ENCODE results near the gene TMPO. TPM values are rescaled to one million over a fixed set of nuclear protein-coding genes. Genes with fewer than 3 reads are reported as not detected.

TMPO gene
- total RNA-seq, 3 donors from 2014 or later (not counting 1 experiment from before 2014, with no cell fraction given), result 72.8 to 89.4 (median 85.5) TPM

DNA sequence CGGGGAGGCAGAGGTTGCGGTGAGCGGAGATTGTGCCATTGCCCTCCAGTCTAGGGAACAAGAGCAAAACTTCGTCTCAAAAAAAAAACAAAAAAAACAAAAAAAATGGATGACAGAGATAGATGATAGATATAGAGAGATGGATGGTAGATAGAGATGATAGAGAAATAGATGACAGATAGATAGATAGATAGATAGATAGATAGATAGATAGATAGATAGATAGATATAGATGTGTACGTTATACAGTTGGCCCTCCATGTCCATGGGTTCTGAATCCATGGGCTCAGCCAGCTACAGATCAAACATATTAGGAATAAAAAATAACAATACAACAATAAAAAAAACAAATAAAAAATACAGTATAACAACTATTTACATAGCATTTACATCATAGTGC lies 65.3 kb downstream of the TMPO start:
- Mint-ChIP-seq H3K27me3 (ENCODE audit: low read depth in 2 of 2) (peaks cover 0 to 2% of the 10 kb centered on the region in 2 donors), H3K4me3 (no peak overlapping the region), H3K9me3 (no peaks in the 10 kb centered on the region), H3K4me1 (no peaks in the 10 kb centered on the region), H3K27ac (no peak overlapping the region), H3K36me3 (no peaks in the 10 kb centered on the region)
- intact Hi-C loops (cut with micrococcal nuclease), result no loop called here
- TF ChIP-seq, protein P1, sequence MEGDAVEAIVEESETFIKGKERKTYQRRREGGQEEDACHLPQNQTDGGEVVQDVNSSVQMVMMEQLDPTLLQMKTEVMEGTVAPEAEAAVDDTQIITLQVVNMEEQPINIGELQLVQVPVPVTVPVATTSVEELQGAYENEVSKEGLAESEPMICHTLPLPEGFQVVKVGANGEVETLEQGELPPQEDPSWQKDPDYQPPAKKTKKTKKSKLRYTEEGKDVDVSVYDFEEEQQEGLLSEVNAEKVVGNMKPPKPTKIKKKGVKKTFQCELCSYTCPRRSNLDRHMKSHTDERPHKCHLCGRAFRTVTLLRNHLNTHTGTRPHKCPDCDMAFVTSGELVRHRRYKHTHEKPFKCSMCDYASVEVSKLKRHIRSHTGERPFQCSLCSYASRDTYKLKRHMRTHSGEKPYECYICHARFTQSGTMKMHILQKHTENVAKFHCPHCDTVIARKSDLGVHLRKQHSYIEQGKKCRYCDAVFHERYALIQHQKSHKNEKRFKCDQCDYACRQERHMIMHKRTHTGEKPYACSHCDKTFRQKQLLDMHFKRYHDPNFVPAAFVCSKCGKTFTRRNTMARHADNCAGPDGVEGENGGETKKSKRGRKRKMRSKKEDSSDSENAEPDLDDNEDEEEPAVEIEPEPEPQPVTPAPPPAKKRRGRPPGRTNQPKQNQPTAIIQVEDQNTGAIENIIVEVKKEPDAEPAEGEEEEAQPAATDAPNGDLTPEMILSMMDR (IDR thresholded peaks at IDR 0.05), result no peak
- Histone ChIP-seq H3K9me3 (ENCODE audit: control insufficient read depth, insufficient read depth, low read length) (no peaks in the 10 kb centered on the region), H3K4me1 (ENCODE audit: control insufficient read depth, insufficient read depth, low read length) (no peaks in the 10 kb centered on the region), H3K27ac (ENCODE audit: low read length) (no peak overlapping the region), H3K4me3 (ENCODE audit: low read length) (no peak overlapping the region), H3K36me3 (ENCODE audit: control insufficient read depth, insufficient read depth, low read length) (no peaks in the 10 kb centered on the region), H3K27me3 (ENCODE audit: control insufficient read depth, insufficient read depth, low read length) (no peaks in the 10 kb centered on the region)
- DNase-seq (no peak), ATAC-seq (no peak)
- WGBS (ENCODE audit: insufficient coverage), result 97% methylated on average over 4 of the region's 5 CpGs

DNA sequence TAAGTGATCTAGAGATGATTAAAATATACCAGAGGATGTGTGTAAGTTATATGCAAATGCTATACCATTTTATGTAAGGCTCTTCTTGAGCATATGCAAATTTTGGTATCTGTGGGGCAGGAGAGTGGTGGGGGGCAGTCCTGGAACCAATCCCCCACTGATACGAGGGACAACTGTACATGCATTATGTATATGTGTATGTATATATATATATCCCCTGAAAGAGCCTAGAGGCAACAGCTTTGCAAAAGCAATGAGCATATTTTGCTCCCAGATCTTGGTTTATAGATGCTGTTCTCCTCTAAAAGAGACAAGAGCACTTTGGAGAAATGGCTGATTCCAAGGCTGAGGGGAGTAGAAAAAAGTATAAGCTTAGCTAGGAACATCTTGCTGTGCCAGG lies 65.7 kb downstream of the TMPO start:
- TF ChIP-seq, protein P1 (IDR thresholded peaks at IDR 0.05), result no peak
- WGBS (ENCODE audit: insufficient coverage), result no CpG with 5 or more reads among the region's 1 CpG
- Histone ChIP-seq H3K9me3 (ENCODE audit: control insufficient read depth, insufficient read depth, low read length) (no peaks in the 10 kb centered on the region), H3K4me1 (ENCODE audit: control insufficient read depth, insufficient read depth, low read length) (no peaks in the 10 kb centered on the region), H3K27me3 (ENCODE audit: control insufficient read depth, insufficient read depth, low read length) (no peaks in the 10 kb centered on the region), H3K27ac (ENCODE audit: low read length) (no peak overlapping the region), H3K36me3 (ENCODE audit: control insufficient read depth, insufficient read depth, low read length) (no peaks in the 10 kb centered on the region), H3K4me3 (ENCODE audit: low read length) (no peak overlapping the region)
- Mint-ChIP-seq H3K9me3 (no peaks in the 10 kb centered on the region), H3K27ac (no peak overlapping the region), H3K4me1 (no peaks in the 10 kb centered on the region), H3K36me3 (no peaks in the 10 kb centered on the region), H3K27me3 (ENCODE audit: low read depth in 2 of 2) (peaks cover 0 to 2% of the 10 kb centered on the region in 2 donors), H3K4me3 (no peak overlapping the region)
- no peak for ATAC-seq
- no peak for DNase-seq
- intact Hi-C loops (cut with micrococcal nuclease), result no loop called here

DNA sequence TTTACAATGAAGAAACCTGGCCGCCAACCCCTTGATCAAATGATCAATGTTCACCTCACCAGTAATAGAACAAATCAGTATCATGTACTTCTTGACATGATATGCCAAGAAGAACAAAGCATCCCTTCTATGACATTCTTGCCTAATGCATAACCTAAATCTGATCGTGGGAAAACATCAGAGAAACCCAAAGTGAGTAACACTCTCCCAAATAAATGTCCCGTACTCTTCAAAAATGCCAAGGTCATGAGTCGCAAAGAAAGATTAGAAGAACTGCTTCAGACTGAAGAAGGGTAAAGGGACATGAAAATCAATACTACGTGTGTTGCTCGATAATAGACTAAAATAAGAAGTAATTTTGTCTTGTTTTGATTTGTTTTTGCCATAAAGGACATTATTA lies 66.7 kb downstream of the TMPO start:
- no peak for ATAC-seq
- 94% methylated on average over 6 of the region's 6 CpGs for WGBS (ENCODE audit: insufficient coverage)
- Mint-ChIP-seq H3K9me3 (no peaks in the 10 kb centered on the region), H3K36me3 (no peaks in the 10 kb centered on the region), H3K4me1 (no peaks in the 10 kb centered on the region), H3K4me3 (no peak overlapping the region), H3K27me3 (ENCODE audit: low read depth in 2 of 2) (peaks cover 0 to 2% of the 10 kb centered on the region in 2 donors), H3K27ac (no peak overlapping the region)
- DNase-seq, result no peak
- H3K27ac ChIP-seq (ENCODE audit: low read length), result no peak overlapping the region
- intact Hi-C loops (cut with micrococcal nuclease), result no loop called here
- H3K4me3 ChIP-seq (ENCODE audit: low read length), result no peak overlapping the region
- H3K27me3 ChIP-seq (ENCODE audit: control insufficient read depth, insufficient read depth, low read length), result no peaks in the 10 kb centered on the region
- H3K4me1 ChIP-seq (ENCODE audit: control insufficient read depth, insufficient read depth, low read length), result no peaks in the 10 kb centered on the region
- no peaks in the 10 kb centered on the region for H3K9me3 ChIP-seq (ENCODE audit: control insufficient read depth, insufficient read depth, low read length)
- no peaks in the 10 kb centered on the region for H3K36me3 ChIP-seq (ENCODE audit: control insufficient read depth, insufficient read depth, low read length)
- TF ChIP-seq, protein P1 (IDR thresholded peaks at IDR 0.05), result no peak

DNA sequence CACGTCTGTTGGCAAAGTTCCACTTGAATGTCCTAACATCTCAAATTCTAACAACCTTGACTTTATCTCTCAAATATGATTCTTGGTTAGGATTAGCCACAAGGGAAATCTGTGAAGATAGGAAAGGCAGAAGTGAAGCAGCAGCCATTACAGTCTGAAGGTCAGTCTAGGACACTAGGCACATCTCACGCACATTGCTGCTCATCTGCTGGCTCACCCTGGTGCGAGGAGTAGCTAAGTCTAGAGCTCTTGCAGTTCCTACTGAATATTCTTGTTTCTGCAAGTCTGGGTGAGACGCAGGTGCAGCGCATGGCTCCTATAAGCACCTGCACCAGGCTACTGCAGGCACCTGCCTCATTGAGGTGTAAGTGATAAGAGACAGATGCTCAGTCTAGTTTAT lies 71.7 kb downstream of the TMPO start:
- TF ChIP-seq, protein P1 (IDR thresholded peaks at IDR 0.05), result no peak
- H3K36me3 Mint-ChIP-seq, result no peaks in the 10 kb centered on the region
- no peak overlapping the region for H3K4me3 Mint-ChIP-seq
- H3K27me3 Mint-ChIP-seq (ENCODE audit: low read depth in 2 of 2), result no peaks in the 10 kb centered on the region
- Histone ChIP-seq H3K4me1 (ENCODE audit: control insufficient read depth, insufficient read depth, low read length) (no peaks in the 10 kb centered on the region), H3K4me3 (ENCODE audit: low read length) (no peak overlapping the region), H3K27me3 (ENCODE audit: control insufficient read depth, insufficient read depth, low read length) (no peaks in the 10 kb centered on the region), H3K9me3 (ENCODE audit: control insufficient read depth, insufficient read depth, low read length) (no peaks in the 10 kb centered on the region), H3K27ac (ENCODE audit: low read length) (no peak overlapping the region), H3K36me3 (ENCODE audit: control insufficient read depth, insufficient read depth, low read length) (no peaks in the 10 kb centered on the region)
- H3K4me1 Mint-ChIP-seq, result no peaks in the 10 kb centered on the region
- DNase-seq (no peak), ATAC-seq (no peak)
- intact Hi-C loops (cut with micrococcal nuclease), result no loop called here
- 94% methylated on average over 5 of the region's 5 CpGs for WGBS (ENCODE audit: insufficient coverage)
- no peak overlapping the region for H3K27ac Mint-ChIP-seq
- H3K9me3 Mint-ChIP-seq, result no peaks in the 10 kb centered on the region
